ENCODE results near the gene SERPINE1.
"Not testable (repeated sequence)": the region's sequence is repeated elsewhere in the genome, so short reads cannot be mapped to it uniquely, and the experiment has no call there.

Gene SERPINE1

DNA sequence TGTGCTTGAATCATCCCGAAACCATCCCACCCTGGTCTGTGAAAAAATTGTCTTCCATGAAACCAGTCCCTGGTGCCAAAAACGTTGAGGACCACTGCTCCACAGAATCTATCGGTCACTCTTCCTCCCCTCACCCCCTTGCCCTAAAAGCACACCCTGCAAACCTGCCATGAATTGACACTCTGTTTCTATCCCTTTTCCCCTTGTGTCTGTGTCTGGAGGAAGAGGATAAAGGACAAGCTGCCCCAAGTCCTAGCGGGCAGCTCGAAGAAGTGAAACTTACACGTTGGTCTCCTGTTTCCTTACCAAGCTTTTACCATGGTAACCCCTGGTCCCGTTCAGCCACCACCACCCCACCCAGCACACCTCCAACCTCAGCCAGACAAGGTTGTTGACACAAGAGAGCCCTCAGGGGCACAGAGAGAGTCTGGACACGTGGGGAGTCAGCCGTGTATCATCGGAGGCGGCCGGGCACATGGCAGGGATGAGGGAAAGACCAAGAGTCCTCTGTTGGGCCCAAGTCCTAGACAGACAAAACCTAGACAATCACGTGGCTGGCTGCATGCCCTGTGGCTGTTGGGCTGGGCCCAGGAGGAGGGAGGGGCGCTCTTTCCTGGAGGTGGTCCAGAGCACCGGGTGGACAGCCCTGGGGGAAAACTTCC is 784 bp upstream of the SERPINE1 start:
- no peak for DNase-seq

GRCh38 chr7:101127460-101128039 is 646 bp downstream of the SERPINE1 start:
- DNase-seq: no peak

- DNase-seq: no peak
Observed at GRCh38 chr7:101128040-101128834, 1.3 kb downstream of the SERPINE1 start.

DNA sequence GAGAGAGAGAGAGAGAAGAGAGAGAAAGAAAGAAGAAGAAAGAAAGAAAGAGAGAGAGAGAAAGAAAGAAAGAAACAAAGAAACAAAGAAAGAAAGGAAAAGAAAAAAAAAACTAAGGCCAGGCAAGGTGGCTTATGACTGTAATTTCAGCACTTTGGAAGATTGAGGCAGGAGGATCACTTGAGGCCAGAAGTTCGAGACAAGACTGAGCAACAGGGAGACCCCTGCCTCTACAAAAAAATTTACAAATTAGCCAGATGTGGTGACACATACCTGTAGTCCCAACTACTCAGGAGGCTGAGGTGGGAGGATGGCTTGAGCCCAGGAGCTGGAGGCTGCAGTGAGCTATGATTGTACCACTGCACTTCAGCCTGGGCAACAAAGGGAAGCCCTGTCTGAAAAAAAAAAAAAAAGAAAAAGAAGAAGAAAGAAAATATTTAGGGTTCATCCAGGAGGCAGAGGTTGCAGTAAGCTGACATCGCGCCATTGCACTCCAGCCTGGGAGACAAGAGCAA is 2.8 kb downstream of the SERPINE1 start:
- DNase-seq: no peak

GRCh38 chr7:101132626-101133600 is 6.0 kb downstream of the SERPINE1 start:
- DNase-seq: not testable (repeated sequence)

GRCh38 chr7:101133621-101134398 is 6.9 kb downstream of the SERPINE1 start:
- no peak for DNase-seq

DNA sequence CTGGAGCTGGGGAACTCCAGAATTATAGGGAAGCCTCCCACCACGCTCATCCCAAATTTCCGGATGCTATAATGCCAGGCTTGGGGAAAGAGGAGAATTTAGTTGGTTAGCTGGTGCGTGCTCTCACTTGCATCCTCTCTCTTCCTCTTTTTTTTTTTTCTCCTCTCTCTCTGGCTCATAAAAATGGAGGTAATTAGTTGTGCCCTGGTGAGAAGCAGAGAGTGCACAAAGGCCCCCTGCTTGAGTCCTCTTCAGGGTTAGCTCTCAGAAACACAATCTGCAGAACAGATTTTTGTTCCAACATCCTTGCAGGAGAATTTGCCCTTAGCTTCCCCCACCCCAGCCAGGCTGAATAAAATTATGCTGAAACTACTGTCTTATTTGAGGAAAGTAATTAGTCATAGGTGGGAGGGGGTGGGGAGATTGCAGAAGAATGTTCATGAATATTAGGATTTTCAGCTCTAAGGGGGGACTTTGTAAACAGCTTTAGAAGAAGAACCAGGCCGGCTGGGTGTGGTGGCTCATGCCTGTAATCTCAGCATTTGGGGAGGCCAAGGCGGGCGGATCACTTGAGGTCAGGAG is 7.6 kb downstream of the SERPINE1 start:
- DNase-seq: no peak

DNA sequence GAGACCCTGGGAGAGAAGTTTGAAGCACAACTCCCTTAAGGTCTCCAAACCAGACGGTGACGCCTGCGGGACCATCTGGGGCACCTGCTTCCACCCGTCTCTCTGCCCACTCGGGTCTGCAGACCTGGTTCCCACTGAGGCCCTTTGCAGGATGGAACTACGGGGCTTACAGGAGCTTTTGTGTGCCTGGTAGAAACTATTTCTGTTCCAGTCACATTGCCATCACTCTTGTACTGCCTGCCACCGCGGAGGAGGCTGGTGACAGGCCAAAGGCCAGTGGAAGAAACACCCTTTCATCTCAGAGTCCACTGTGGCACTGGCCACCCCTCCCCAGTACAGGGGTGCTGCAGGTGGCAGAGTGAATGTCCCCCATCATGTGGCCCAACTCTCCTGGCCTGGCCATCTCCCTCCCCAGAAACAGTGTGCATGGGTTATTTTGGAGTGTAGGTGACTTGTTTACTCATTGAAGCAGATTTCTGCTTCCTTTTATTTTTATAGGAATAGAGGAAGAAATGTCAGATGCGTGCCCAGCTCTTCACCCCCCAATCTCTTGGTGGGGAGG is 10.8 kb downstream of the SERPINE1 start:
- no peak for DNase-seq

- DNase-seq: peak; percentile 76 to 82
Observed at GRCh38 chr7:101138213-101138870, 11.4 kb downstream of the SERPINE1 start.

DNA sequence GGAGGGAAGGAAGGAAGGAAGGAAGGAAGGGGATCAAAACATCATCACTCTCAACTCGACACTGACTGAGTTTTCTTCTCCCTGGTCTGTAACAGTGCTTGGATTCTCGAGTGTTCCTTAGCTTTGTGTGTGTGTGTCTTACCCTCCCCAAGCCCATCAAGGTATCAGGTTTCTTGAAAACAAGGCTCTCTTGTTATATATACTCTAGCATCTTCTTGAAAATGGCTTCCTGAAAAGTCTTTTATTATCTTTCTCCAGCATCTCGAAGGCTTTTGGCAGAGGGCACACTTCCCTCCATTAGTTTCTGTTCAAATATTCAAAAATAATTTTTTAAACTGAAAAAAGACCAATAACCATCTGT is 13.4 kb downstream of the SERPINE1 start:
- DNase-seq: no peak

DNA sequence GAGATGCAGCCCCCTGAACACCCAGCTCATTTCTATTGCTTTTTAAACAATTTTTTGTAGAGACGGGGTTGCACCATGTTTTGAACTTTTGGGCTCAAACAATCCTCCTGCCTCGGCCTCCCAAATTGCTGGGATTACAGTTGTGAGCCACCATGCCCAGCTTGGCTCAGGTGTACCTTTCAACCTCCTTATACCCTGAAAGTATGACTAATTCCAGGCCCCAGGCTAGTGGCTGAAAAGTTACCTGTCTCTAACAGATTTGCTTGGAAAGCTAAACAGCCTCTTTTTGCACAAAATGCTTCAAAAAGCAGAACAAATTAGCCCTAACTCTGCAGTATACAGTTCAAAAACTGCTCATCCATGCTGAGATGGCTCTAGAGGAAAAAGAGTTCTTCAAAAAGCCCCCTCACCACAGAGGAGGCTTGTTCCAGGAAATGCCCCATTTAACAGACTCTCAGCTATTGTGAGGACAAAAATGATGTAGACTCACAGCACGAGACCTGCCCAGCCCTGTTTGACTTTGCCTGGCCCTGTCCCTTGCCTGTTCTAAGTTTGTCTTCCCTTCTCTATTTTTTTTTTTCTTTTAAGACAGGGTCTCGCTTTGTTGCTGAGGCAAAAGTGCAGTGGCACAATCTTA is 14.0 kb downstream of the SERPINE1 start:
- no peak for DNase-seq

DNA sequence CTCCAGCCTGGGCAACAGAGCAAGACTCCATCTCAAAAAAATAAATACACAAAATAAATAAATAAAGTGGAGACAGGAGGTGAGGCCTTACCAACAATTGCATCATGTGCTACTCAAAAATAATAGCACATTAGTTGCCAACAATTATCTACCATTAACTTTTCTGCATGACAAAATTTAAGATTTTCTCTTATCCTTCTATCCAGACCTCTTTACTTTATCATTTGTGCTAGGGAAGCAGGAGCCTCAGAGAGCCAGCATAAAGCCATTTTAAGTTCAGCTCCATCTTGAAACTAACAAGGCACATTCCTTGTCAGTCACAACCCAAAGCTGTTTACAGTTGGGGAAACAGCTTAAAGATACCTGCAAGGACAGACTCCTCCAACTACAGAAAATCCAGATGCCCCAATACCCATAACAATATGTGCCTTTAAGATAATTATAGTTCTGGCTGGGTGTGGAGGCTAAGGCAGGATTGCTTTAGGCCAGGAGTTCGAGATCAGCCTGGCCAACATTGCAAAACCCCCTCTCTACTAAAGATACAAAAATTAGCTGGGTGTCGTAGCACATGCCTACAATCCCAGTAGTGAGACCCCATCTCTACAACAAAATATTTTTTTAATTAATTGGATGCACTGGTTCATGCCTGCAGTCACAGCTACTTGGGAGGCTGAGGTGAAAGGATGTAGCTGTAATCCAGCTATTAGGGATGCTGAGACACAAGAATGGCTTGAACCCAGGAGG is 25.2 kb downstream of the SERPINE1 start:
- DNase-seq: no peak

- DNase-seq: peak; percentile 72 to 76
Observed at GRCh38 chr7:101153969-101154692, 27.2 kb downstream of the SERPINE1 start, which contains the start of gene AP1S1. AP1S1 (plus strand) TSS chr7:101154476; CDS start chr7:101154515, 39 bp downstream.

GRCh38 chr7:101154693-101155102 is 27.8 kb downstream of the SERPINE1 start:
- DNase-seq: no peak

- no peak for DNase-seq
Observed at GRCh38 chr7:101155303-101155702, 28.4 kb downstream of the SERPINE1 start.

DNA sequence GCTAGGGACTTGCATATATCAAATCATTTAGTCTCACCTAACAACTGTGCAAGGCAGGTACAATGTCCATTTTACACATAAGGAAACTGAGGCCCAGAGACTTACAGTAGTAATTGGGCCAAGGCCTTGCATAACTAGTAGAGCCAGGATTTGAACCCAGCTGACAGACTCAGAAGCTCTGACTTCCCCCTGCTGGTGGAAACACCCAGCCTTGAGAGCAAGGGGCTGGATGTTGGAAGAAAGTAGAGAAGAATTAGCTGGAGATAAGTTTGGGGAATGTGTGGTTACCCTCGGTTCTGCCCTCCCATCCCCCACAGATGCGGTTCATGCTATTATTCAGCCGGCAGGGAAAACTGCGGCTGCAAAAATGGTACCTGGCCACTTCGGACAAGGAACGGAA is 29.4 kb downstream of the SERPINE1 start:
- DNase-seq: no peak

DNA sequence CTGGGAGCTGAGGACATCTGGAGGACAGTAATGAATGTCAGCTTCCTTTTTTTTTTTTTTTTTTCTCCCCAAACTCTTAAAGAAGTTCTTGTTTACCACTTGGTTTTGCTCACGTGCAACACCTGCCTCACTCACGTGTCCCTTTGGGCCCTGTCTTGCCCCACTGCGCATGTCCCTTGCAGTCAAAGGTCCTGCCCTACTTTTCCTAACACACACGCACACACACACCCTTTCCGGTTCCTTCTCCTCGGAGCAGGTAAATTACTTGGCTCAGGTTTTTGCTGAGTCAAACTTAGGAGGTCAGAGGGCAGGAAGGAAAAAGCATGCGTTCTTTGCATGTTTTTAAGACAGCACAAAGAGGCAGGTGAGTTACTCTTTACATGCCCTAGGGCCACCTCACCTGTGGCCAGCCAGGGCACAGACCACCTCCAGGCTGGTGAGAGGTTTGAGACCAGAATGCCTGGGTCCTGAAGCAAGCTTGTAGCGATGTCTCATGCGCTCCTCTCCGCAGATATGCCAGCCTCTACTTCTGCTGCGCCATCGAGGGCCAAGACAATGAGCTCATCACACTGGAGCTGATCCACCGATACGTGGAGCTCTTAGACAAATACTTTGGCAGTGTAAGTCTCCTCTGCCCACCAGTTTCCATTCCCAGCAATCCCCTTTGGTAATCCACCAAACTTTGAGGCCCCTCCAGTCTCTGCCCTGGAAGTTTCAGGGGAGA is 30.1 kb downstream of the SERPINE1 start:
- DNase-seq: no peak
